DMS114 treated with DMSO at 0.1 percent for 48 hours (cell line): ENCODE measurements around the gene GTF3C5.
"Not testable (repeated sequence)": the region's sequence is repeated elsewhere in the genome, so short reads cannot be mapped to it uniquely, and the experiment has no call there.

Source experiments
- DNase-seq: peaks from one replicate; lab custom pipeline; 2025; ENCODE audit not compliant: unreplicated experiment; lab: John Stamatoyannopoulos, UW

GTF3C5 gene

GRCh38 chr9:133029994-133030316, 842 bp upstream of the GTF3C5 start:
- no peak for DNase-seq

GRCh38 chr9:133031130-133031422, 279 bp downstream of the GTF3C5 start:
- no peak for DNase-seq

- no peak for DNase-seq
These were observed 707 bp downstream of the GTF3C5 start for GRCh38 chr9:133031496-133031911.

GRCh38 chr9:133032171-133032570, 1.4 kb downstream of the GTF3C5 start:
- DNase-seq, result no peak

GRCh38 chr9:133035669-133036068, 4.9 kb downstream of the GTF3C5 start:
- DNase-seq, result no peak

- DNase-seq, result no peak
These were observed 7.1 kb downstream of the GTF3C5 start for GRCh38 chr9:133037775-133038515.

GRCh38 chr9:133040892-133041479, 10.2 kb downstream of the GTF3C5 start:
- DNase-seq, result not testable (repeated sequence)

- no peak for DNase-seq
These were observed 11.2 kb downstream of the GTF3C5 start for GRCh38 chr9:133041958-133042357.

GRCh38 chr9:133042676-133043075, 11.9 kb downstream of the GTF3C5 start:
- DNase-seq, result no peak

GRCh38 chr9:133043449-133044035, 12.7 kb downstream of the GTF3C5 start:
- DNase-seq, result no peak

GRCh38 chr9:133044125-133044524, 13.3 kb downstream of the GTF3C5 start:
- no peak for DNase-seq

- DNase-seq, result no peak
These were observed 13.9 kb downstream of the GTF3C5 start for GRCh38 chr9:133044661-133045060.

- no peak for DNase-seq
These were observed 14.3 kb downstream of the GTF3C5 start for GRCh38 chr9:133045132-133045531.

- DNase-seq, result no peak
These were observed 15.6 kb downstream of the GTF3C5 start for GRCh38 chr9:133046196-133046899.

GRCh38 chr9:133046900-133047295, 16.1 kb downstream of the GTF3C5 start:
- no peak for DNase-seq

GRCh38 chr9:133048595-133048994, 17.8 kb downstream of the GTF3C5 start:
- peak; percentile 21 for DNase-seq

- DNase-seq, result no peak
These were observed 18.2 kb downstream of the GTF3C5 start for GRCh38 chr9:133049043-133049442.

- no peak for DNase-seq
These were observed 19.3 kb downstream of the GTF3C5 start for GRCh38 chr9:133050142-133050541.

GRCh38 chr9:133050781-133051180, 20.0 kb downstream of the GTF3C5 start:
- DNase-seq, result no peak

- DNase-seq, result no peak
These were observed 20.6 kb downstream of the GTF3C5 start for GRCh38 chr9:133051281-133051900.

- no peak for DNase-seq
These were observed 21.3 kb downstream of the GTF3C5 start for GRCh38 chr9:133051966-133052539.
